NCI-H510A treated with DMSO at 0.1 percent for 48 hours (cell line): ENCODE measurements around the gene TATDN2.
"Not testable (repeated sequence)": the region's sequence is repeated elsewhere in the genome, so short reads cannot be mapped to it uniquely, and the experiment has no call there.

Experiments
- DNase-seq: peaks from one replicate; lab custom pipeline; 2025; lab: John Stamatoyannopoulos, UW

TATDN2 gene

GRCh38 chr3:10290481-10291176, 42.4 kb downstream of the TATDN2 start:
- DNase-seq, result no peak

GRCh38 chr3:10291641-10292040, 43.4 kb downstream of the TATDN2 start:
- DNase-seq, result no peak

- DNase-seq, result no peak
Measured at GRCh38 chr3:10292505-10293419, 44.5 kb downstream of the TATDN2 start, which contains the start of gene GHRL. GHRL (minus strand) TSS chr3:10292947; CDS start chr3:10290180, 2,767 bp downstream.

GRCh38 chr3:10294030-10294586, 45.8 kb downstream of the TATDN2 start:
- DNase-seq, result no peak

GRCh38 chr3:10298064-10298463, 49.8 kb downstream of the TATDN2 start:
- DNase-seq, result not testable (repeated sequence)

GRCh38 chr3:10299175-10299574, 50.9 kb downstream of the TATDN2 start:
- DNase-seq, result no peak

GRCh38 chr3:10299679-10300078, 51.4 kb downstream of the TATDN2 start:
- DNase-seq, result no peak

- no peak for DNase-seq
Measured at GRCh38 chr3:10300087-10300486, 51.8 kb downstream of the TATDN2 start.

- no peak for DNase-seq
Measured at GRCh38 chr3:10303105-10303504, 54.8 kb downstream of the TATDN2 start.

GRCh38 chr3:10303785-10304184, 55.5 kb downstream of the TATDN2 start:
- no peak for DNase-seq

- no peak for DNase-seq
Measured at GRCh38 chr3:10304905-10305304, 56.6 kb downstream of the TATDN2 start.

- no peak for DNase-seq
Measured at GRCh38 chr3:10305331-10305902, 57.2 kb downstream of the TATDN2 start.

- DNase-seq, result no peak
Measured at GRCh38 chr3:10306156-10306555, 57.9 kb downstream of the TATDN2 start.

GRCh38 chr3:10308678-10309077, 60.4 kb downstream of the TATDN2 start:
- no peak for DNase-seq

- DNase-seq, result no peak
Measured at GRCh38 chr3:10309736-10310135, 61.5 kb downstream of the TATDN2 start.

GRCh38 chr3:10310578-10310977, 62.3 kb downstream of the TATDN2 start:
- no peak for DNase-seq

GRCh38 chr3:10311710-10312109, 63.5 kb downstream of the TATDN2 start:
- DNase-seq, result no peak

- DNase-seq, result no peak
Measured at GRCh38 chr3:10312391-10312790, 64.1 kb downstream of the TATDN2 start.

GRCh38 chr3:10312861-10313260, 64.6 kb downstream of the TATDN2 start:
- DNase-seq, result no peak

GRCh38 chr3:10315101-10315500, 66.8 kb downstream of the TATDN2 start:
- no peak for DNase-seq

GRCh38 chr3:10315771-10316344, 67.6 kb downstream of the TATDN2 start:
- no peak for DNase-seq

- no peak for DNase-seq
Measured at GRCh38 chr3:10317311-10317960, 69.2 kb downstream of the TATDN2 start.
